ENCODE data around the gene GNPDA1.

DNA sequence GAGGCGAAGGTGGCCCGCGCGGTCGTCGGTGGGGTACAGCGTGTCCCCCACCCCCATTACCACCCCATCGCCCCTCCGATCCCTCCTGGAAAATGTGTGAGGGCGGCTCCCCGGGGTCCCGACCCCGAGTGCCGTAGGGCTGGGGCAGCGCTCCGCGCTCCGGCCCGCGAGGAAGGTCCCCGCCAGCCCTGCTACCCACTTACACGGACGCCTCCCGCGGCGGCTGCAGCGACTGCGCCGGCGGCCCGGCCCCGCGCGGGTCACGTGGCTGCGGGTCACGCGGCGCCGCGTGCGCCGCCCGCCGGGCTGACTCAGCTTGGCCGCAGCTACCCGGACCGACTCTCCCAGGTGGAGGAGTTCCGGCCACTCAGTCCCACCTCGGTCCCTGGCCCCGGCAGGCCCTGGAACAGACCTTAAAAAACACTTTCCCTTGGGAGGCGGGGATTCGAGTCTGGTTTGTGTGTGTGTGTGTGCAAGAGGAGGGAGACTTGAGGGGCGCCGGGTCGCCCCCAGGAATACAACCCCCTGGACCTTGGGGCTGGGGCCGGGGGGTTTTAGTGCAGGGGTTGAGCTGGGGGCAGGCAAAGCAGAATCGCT lies at the start of gene GNPDA1:
- no peak for TF ChIP-seq CTCF (optimal IDR thresholded peaks at IDR 0.05 in 1 of 3, IDR thresholded peaks at IDR 0.05 in 1 of 3, conservative IDR thresholded peaks at IDR 0.05 in 1 of 3; ENCODE audit: extremely low read depth in 1 of 3, insufficient read depth in 2 of 3, low read length in 3 of 3)
- TF ChIP-seq EZH2 (IDR thresholded peaks at IDR 0.05; ENCODE audit: low read length): no peak
